ENCODE data around the gene DCUN1D5. TPM values are rescaled to one million over a fixed set of nuclear protein-coding genes. Genes with fewer than 3 reads are reported as not detected.

The DCUN1D5 gene
- total RNA-seq, 3 donors from 2014 or later = 31.8 to 38.2 (median 36.2) TPM

DNA sequence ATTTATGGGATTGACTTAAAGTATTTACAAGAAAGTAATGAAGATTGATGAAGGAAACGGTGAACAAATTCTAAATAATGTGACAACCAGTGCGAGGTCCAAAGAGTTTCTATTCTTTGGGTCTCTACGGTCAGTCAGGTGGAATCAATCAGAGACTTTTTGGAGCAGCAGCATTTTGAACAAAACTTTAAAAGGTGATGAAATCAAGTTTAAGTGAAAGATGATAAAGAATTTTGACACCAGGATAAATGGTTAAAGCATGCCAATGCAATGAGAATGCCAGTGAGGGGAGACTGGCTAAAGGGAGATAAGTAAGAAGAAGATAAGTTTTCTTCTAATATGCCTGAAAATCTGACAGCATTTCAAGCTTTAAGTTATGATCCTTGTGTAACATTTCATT, 67.9 kb downstream of the DCUN1D5 start:
- no peaks in the 10 kb centered on the region for H3K27me3 ChIP-seq
- H3K9me3 ChIP-seq = peaks cover 0 to 6% of the 10 kb centered on the region in 2 donors
- no peaks in the 10 kb centered on the region for H3K36me3 ChIP-seq
- intact Hi-C loops (cut with DNase I; ENCODE audit: low total_unique reads) = no loop called here
- H3K4me1 ChIP-seq = no peaks in the 10 kb centered on the region
- no peak overlapping the region for H3K4me3 ChIP-seq
- DNase-seq (ENCODE audit: low spot score in 2 of 2) = no peak
- H3K27ac ChIP-seq = no peak overlapping the region
- TF ChIP-seq, protein P1, sequence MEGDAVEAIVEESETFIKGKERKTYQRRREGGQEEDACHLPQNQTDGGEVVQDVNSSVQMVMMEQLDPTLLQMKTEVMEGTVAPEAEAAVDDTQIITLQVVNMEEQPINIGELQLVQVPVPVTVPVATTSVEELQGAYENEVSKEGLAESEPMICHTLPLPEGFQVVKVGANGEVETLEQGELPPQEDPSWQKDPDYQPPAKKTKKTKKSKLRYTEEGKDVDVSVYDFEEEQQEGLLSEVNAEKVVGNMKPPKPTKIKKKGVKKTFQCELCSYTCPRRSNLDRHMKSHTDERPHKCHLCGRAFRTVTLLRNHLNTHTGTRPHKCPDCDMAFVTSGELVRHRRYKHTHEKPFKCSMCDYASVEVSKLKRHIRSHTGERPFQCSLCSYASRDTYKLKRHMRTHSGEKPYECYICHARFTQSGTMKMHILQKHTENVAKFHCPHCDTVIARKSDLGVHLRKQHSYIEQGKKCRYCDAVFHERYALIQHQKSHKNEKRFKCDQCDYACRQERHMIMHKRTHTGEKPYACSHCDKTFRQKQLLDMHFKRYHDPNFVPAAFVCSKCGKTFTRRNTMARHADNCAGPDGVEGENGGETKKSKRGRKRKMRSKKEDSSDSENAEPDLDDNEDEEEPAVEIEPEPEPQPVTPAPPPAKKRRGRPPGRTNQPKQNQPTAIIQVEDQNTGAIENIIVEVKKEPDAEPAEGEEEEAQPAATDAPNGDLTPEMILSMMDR (IDR thresholded peaks at IDR 0.05) = no peak
- TF ChIP-seq POLR2AphosphoS5 (IDR thresholded peaks at IDR 0.05) = no peak
- TF ChIP-seq POLR2A (IDR thresholded peaks at IDR 0.05) = no peak

DNA sequence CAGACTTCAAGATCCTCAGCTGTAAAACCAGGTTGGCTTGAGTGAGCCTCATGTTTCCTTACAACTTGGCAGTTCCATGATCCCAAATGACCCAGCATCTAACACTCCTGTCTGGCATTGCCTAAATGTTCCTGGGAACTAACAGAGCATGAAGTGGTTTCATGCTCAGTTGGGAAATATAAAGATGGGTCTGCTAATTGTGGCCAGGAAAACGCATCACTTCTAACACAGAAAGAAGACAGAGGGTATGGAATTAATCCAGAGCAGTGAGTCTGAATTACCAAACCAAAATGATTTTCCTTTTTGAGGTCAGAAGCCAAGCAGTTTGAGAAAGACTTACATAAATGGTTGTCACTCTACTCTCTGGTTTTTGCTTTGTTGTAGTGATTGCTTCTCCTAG, 75.9 kb downstream of the DCUN1D5 start:
- no peaks in the 10 kb centered on the region for H3K4me1 ChIP-seq
- H3K4me3 ChIP-seq = no peak overlapping the region
- H3K27me3 ChIP-seq = no peaks in the 10 kb centered on the region
- TF ChIP-seq, protein P1 (IDR thresholded peaks at IDR 0.05) = no peak
- TF ChIP-seq POLR2A (IDR thresholded peaks at IDR 0.05) (no peak), POLR2AphosphoS5 (IDR thresholded peaks at IDR 0.05) (no peak)
- no peak for DNase-seq (ENCODE audit: low spot score in 2 of 2)
- intact Hi-C loops (cut with DNase I; ENCODE audit: low total_unique reads) = no loop called here
- H3K9me3 ChIP-seq = peaks cover 0 to under 1% of the 10 kb centered on the region in 2 donors
- no peaks in the 10 kb centered on the region for H3K36me3 ChIP-seq
- H3K27ac ChIP-seq = no peak overlapping the region

DNA sequence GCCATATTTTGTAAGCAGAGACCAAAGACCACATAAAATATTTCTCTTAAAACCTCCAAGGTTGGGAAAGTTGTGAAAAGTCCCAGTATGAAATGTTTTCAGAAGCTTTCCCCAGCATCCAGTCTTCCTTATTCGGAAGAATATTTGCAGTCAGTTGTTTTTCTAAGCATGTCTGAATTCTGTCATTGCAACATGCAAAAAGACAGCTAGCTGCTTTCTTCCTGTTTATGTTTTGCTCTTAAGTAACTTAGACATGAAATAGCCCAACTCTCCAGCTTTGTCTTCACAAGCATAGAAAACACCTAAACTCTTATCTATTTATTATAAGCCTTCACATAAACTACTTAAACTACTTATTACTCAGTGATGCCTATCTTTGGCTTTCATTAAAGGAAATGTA, 78.5 kb downstream of the DCUN1D5 start:
- Histone ChIP-seq H3K36me3 (no peaks in the 10 kb centered on the region), H3K27me3 (no peaks in the 10 kb centered on the region), H3K4me1 (no peaks in the 10 kb centered on the region), H3K9me3 (peaks cover 7 to 16% of the 10 kb centered on the region in 2 donors), H3K27ac (no peak overlapping the region), H3K4me3 (no peak overlapping the region)
- TF ChIP-seq POLR2AphosphoS5 (IDR thresholded peaks at IDR 0.05) = no peak
- TF ChIP-seq POLR2A (IDR thresholded peaks at IDR 0.05) = no peak
- TF ChIP-seq, protein P1 (IDR thresholded peaks at IDR 0.05) = no peak
- intact Hi-C loops (cut with DNase I; ENCODE audit: low total_unique reads) = no loop called here
- no peak for DNase-seq (ENCODE audit: low spot score in 2 of 2)

Other genes with a start within 250 kb of the DCUN1D5 start
- 10 to 100 TPM; 11.0 to 63.4 (median 23.9) TPM for gene MMP3, start 248.6 kb downstream of the DCUN1D5 start, total RNA-seq
- gene MMP12, start 217.2 kb downstream of the DCUN1D5 start, total RNA-seq = 1 to 10 TPM in 1 of 3 donors, not detected in 2; 3.5 TPM
- gene MMP13, start 136.4 kb downstream of the DCUN1D5 start, total RNA-seq = not detected
- 10 to 100 TPM; 36.7 to 46.2 (median 40.3) TPM for gene DYNC2H1, start 17.3 kb upstream of the DCUN1D5 start, total RNA-seq

Measured in breast epithelium (tissue), 4 donors.